Loucy (cell line): ENCODE data around the gene LZTFL1.

Experiments
- H2AFZ ChIP-seq: fragments of 200-600 bp; sonication (generic); 2 replicates; pipeline ENCODE4 v1.6.0; 2016; ENCODE audit warnings: antibody characterized with exemption, mild to moderate bottlenecking, low read length, moderate library complexity
- H3F3A ChIP-seq: fragments of 200-600 bp; 2 replicates; pipeline ENCODE4 v1.6.0; 2016; ENCODE audit warnings: antibody characterized with exemption, low read depth, mild to moderate bottlenecking
- H3K27me3 ChIP-seq: fragments of 200-600 bp; sonication (generic); 2 replicates; pipeline ENCODE4 v1.6.1; 2014; ENCODE audit warnings: low read length, mild to moderate bottlenecking; ENCODE audit not compliant: insufficient read depth, poor library complexity, severe bottlenecking
- H3K36me3 ChIP-seq: fragments of 200-600 bp; sonication (generic); 2 replicates; pipeline ENCODE4 v1.6.1; 2016; ENCODE audit warnings: low read length; ENCODE audit not compliant: insufficient read depth
- H3K4me1 ChIP-seq: fragments of 200-600 bp; sonication (generic); 2 replicates; pipeline ENCODE4 v1.5.1; 2014; ENCODE audit warnings: low read length, mild to moderate bottlenecking; ENCODE audit not compliant: insufficient read depth, poor library complexity, severe bottlenecking
- H3K4me2 ChIP-seq: fragments of 200-600 bp; sonication (generic); 2 replicates; pipeline ENCODE4 v1.6.0; 2014; ENCODE audit warnings: antibody characterized with exemption, low read length, low read depth, mild to moderate bottlenecking; ENCODE audit not compliant: poor library complexity, severe bottlenecking
- H3K4me3 ChIP-seq: fragments of 200-600 bp; sonication (generic); 2 replicates; pipeline ENCODE4 v1.5.1; 2014; ENCODE audit warnings: low read length, mild to moderate bottlenecking, mixed read lengths; ENCODE audit not compliant: poor library complexity, severe bottlenecking
- H3K79me2 ChIP-seq: fragments of 200-600 bp; sonication (generic); 2 replicates; pipeline ENCODE4 v1.6.1; 2014; ENCODE audit warnings: low read length; ENCODE audit not compliant: insufficient read depth
- H3K9ac ChIP-seq: fragments of 200-600 bp; sonication (generic); 2 replicates; pipeline ENCODE4 v1.6.0; 2014; ENCODE audit warnings: mild to moderate bottlenecking, low read depth, low read length, moderate library complexity; ENCODE audit not compliant: poor library complexity, severe bottlenecking
- H3K9me2 ChIP-seq: fragments of 200-600 bp; sonication (generic); replicated peaks from 2 replicates; pipeline ENCODE4 v1.6.1; 2016; ENCODE audit warnings: low read depth, low read length, mixed read lengths
- H3K9me3 ChIP-seq: fragments of 200-600 bp; sonication (generic); 2 replicates; pipeline ENCODE4 v1.6.1; 2014; ENCODE audit warnings: mild to moderate bottlenecking, antibody characterized with exemption, low read length, low read depth; ENCODE audit not compliant: insufficient read depth
- H4K20me1 ChIP-seq: fragments of 200-600 bp; sonication (generic); 2 replicates; pipeline ENCODE4 v1.6.0; 2014; ENCODE audit warnings: antibody characterized with exemption, low read length, mild to moderate bottlenecking; ENCODE audit not compliant: insufficient read depth, poor library complexity, severe bottlenecking
- EZH2phosphoT487 ChIP-seq: fragments of 200-600 bp; IDR thresholded peaks from 2 replicates; pipeline ENCODE4 v1.6.1; 2018; ENCODE audit warnings: antibody characterized with exemption, mild to moderate bottlenecking, moderate library complexity, borderline replicate concordance
- TF ChIP-seq, protein P1 (sequence below): fragments of 200-600 bp; sonication (generic); conservative IDR thresholded peaks from 2 replicates; pipeline ENCODE4 v1.5.1; 2014; ENCODE audit warnings: mild to moderate bottlenecking, antibody characterized with exemption, low read length

LZTFL1 gene

DNA sequence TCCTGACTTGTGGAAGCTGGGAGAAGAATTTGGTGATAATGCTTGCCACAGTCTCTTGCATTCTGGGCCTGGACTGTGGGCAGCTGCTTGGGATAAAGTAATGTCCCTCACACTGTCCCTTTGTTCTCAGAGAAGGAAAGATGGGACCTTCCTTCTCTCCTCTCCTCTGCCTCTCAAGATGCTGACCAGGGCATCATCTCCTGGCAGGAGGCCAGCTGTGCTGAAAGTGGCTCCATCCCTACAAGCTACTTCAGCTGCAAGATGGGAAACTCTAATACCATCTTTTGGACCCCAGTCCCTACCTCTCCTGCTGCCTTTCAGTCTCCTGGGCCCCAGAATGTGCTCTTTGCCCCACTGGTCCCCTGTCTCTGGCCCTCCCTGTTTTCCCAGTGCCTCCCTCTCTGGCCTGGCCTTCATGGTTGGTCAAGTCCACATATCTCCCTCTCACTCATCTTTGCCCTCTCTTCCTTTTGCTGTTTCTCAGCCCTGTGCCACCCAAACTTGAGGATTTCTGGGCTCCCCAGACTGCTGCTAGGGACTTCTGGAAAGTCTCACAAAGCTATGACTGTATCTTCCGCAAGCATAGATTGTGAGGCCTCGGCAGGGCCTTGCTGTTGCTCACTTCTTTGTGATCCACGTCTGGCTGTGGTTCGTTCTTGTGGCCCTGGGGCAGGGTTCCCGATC, 38.5 kb downstream of the LZTFL1 start:
- Histone ChIP-seq H3K36me3 (no peaks in the 10 kb centered on the region), H3K79me2 (no peaks in the 10 kb centered on the region), H4K20me1 (no peaks in the 10 kb centered on the region), H3K4me2 (no peak overlapping the region), H2AFZ (no peak overlapping the region), H3F3A (no peaks in the 10 kb centered on the region), H3K4me3 (no peak overlapping the region), H3K9ac (no peak overlapping the region), H3K27me3 (peaks cover 56% of the 10 kb centered on the region), H3K9me2 (no peaks in the 10 kb centered on the region), H3K9me3 (no peaks in the 10 kb centered on the region), H3K4me1 (no peaks in the 10 kb centered on the region)
- TF ChIP-seq, protein P1, sequence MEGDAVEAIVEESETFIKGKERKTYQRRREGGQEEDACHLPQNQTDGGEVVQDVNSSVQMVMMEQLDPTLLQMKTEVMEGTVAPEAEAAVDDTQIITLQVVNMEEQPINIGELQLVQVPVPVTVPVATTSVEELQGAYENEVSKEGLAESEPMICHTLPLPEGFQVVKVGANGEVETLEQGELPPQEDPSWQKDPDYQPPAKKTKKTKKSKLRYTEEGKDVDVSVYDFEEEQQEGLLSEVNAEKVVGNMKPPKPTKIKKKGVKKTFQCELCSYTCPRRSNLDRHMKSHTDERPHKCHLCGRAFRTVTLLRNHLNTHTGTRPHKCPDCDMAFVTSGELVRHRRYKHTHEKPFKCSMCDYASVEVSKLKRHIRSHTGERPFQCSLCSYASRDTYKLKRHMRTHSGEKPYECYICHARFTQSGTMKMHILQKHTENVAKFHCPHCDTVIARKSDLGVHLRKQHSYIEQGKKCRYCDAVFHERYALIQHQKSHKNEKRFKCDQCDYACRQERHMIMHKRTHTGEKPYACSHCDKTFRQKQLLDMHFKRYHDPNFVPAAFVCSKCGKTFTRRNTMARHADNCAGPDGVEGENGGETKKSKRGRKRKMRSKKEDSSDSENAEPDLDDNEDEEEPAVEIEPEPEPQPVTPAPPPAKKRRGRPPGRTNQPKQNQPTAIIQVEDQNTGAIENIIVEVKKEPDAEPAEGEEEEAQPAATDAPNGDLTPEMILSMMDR, result no peak
- no peak for TF ChIP-seq EZH2phosphoT487

DNA sequence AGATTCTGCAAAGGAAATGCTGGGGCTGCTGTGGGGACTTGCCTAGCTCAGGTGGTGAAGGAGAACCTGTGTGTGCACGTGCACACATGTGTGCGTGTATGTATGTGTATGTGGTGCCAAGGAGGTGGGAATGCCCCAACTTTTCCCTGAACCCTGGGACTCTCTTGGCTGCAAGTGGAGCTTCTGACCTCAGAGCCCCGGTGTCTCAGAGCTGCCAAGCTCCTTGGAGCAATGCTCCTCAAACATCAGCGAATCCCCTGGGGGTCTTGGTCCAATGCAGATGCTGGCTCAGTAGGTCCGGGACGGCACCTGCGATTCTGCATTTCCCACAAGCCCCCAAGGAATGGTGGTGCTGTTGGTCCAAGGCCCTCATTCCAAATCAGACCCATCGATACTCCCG, 39.8 kb downstream of the LZTFL1 start:
- H3K4me2 ChIP-seq, result no peak overlapping the region
- H4K20me1 ChIP-seq, result no peaks in the 10 kb centered on the region
- H3K9me3 ChIP-seq, result no peaks in the 10 kb centered on the region
- no peak overlapping the region for H2AFZ ChIP-seq
- H3K36me3 ChIP-seq, result no peaks in the 10 kb centered on the region
- no peak overlapping the region for H3K9ac ChIP-seq
- no peaks in the 10 kb centered on the region for H3K4me1 ChIP-seq
- H3K79me2 ChIP-seq, result no peaks in the 10 kb centered on the region
- no peaks in the 10 kb centered on the region for H3F3A ChIP-seq
- no peaks in the 10 kb centered on the region for H3K9me2 ChIP-seq
- H3K4me3 ChIP-seq, result no peak overlapping the region
- TF ChIP-seq, protein P1, result no peak
- no peak for TF ChIP-seq EZH2phosphoT487
- peaks cover 44% of the 10 kb centered on the region for H3K27me3 ChIP-seq

DNA sequence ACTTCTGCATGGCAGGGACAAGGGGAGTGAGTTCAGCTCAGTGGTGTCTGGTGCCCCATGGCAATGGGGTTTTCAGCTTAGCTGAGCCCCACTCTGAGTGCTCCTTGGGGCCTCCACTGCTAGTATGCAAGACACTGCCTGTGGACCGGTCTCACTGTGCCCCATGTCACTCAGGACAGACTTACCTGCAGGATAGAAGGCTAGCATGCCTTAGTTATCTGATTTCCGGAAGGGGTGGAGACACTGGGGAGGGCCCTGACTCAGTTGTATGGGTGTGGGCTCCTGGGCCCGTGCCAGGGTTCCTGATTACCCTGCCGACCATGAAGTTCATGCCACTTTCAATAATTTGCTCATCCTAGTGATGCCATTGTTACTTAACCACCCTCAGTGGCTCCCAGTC, 41.3 kb downstream of the LZTFL1 start:
- peaks cover 40% of the 10 kb centered on the region for H3K27me3 ChIP-seq
- H3K4me2 ChIP-seq, result no peak overlapping the region
- no peaks in the 10 kb centered on the region for H3K4me1 ChIP-seq
- TF ChIP-seq, protein P1, result no peak
- no peak for TF ChIP-seq EZH2phosphoT487
- H2AFZ ChIP-seq, result no peak overlapping the region
- H3K9me2 ChIP-seq, result no peaks in the 10 kb centered on the region
- no peaks in the 10 kb centered on the region for H3K9me3 ChIP-seq
- no peak overlapping the region for H3K9ac ChIP-seq
- no peaks in the 10 kb centered on the region for H3F3A ChIP-seq
- H4K20me1 ChIP-seq, result no peaks in the 10 kb centered on the region
- H3K4me3 ChIP-seq, result no peak overlapping the region
- H3K36me3 ChIP-seq, result no peaks in the 10 kb centered on the region
- H3K79me2 ChIP-seq, result no peaks in the 10 kb centered on the region
